Measurements from ENCODE around the gene NKX3-2. TPM values are rescaled to one million over a fixed set of nuclear protein-coding genes. Genes with fewer than 3 reads are reported as not detected.

Gene NKX3-2
- total and polyA plus RNA-seq, 4 experiments from 2014 or later = not detected

GRCh38 chr4:13553081-13553480 is 8.8 kb upstream of the NKX3-2 start:
- H3K4me3 ChIP-seq (ENCODE audit: low read length in 2 of 2) = no peak overlapping the region
- no peak overlapping the region for H3K27ac ChIP-seq (ENCODE audit: low read depth, low read length)
- DNase-seq = no peak
- CTCF ChIA-PET (ENCODE audit: partially characterized antibody) = no interaction called here
- H3K9me3 ChIP-seq (ENCODE audit: control insufficient read depth in 1 of 2, low read length in 2 of 2) = no peaks in the 10 kb centered on the region
- no peak overlapping the region for H3K27ac Mint-ChIP-seq
- H3K27me3 ChIP-seq (ENCODE audit: insufficient read depth, low read length) = peaks cover 21% of the 10 kb centered on the region
- H3K36me3 Mint-ChIP-seq = no peaks in the 10 kb centered on the region
- peaks cover 48 to 49% of the 10 kb centered on the region in 2 donors for H3K27me3 Mint-ChIP-seq
- H3K4me3 Mint-ChIP-seq = no peak overlapping the region
- intact Hi-C loops (cut with micrococcal nuclease) = no loop called here
- POLR2A ChIA-PET (ENCODE audit: partially characterized antibody) = no interaction called here
- peaks cover 10% of the 10 kb centered on the region for H3K4me1 ChIP-seq (ENCODE audit: insufficient read depth, low read length)
- H3K36me3 ChIP-seq (ENCODE audit: insufficient read depth, low read length) = no peaks in the 10 kb centered on the region
- peaks cover 0 to 4% (median 0%) of the 10 kb centered on the region in 8 donors for H3K9me3 Mint-ChIP-seq
- H3K4me1 Mint-ChIP-seq = peaks cover 8 to 11% (median 9%) of the 10 kb centered on the region in 4 donors

- Mint-ChIP-seq H3K27me3 (peaks cover 56 to 58% of the 10 kb centered on the region in 2 donors), H3K27ac (peak overlapping the region in 2 of 7 donors; percentile 59 to 77), H3K4me1 (peaks cover 20 to 31% (median 26%) of the 10 kb centered on the region in 4 donors), H3K36me3 (peaks cover 0 to 4% of the 10 kb centered on the region in 2 donors), H3K4me3 (peak overlapping the region in 7 of 8 donors; percentile 32 to 78 (median 56)), H3K9me3 (peaks cover 2 to 15% (median 10%) of the 10 kb centered on the region in 8 donors)
- no peaks in the 10 kb centered on the region for H3K9me3 ChIP-seq (ENCODE audit: control insufficient read depth in 1 of 2, low read length in 2 of 2)
- intact Hi-C loops (cut with micrococcal nuclease) = loop anchor here (2.0 kb wide), 1 partner anchor 704 kb away; no protein-coding TSS in a partner anchor
- no peak overlapping the region for H3K27ac ChIP-seq (ENCODE audit: low read depth, low read length)
- ChIA-PET POLR2A (ENCODE audit: partially characterized antibody) (no interaction called here), CTCF (ENCODE audit: partially characterized antibody) (interaction anchor here (1.0 to 2.1 kb wide), 4 partner anchors 697 to 820 kb away, joined by 3 to 13 read pairs (median 4); no protein-coding TSS in a partner anchor)
- H3K36me3 ChIP-seq (ENCODE audit: insufficient read depth, low read length) = no peaks in the 10 kb centered on the region
- peaks cover 43% of the 10 kb centered on the region for H3K27me3 ChIP-seq (ENCODE audit: insufficient read depth, low read length)
- DNase-seq = peak; percentile 66 to 71 (median 69)
- peaks cover 39% of the 10 kb centered on the region for H3K4me1 ChIP-seq (ENCODE audit: insufficient read depth, low read length)
- no peak overlapping the region for H3K4me3 ChIP-seq (ENCODE audit: low read length in 2 of 2)
These were observed 4.8 kb upstream of the NKX3-2 start for GRCh38 chr4:13548984-13549546.

GRCh38 chr4:13548059-13548983 is 4.0 kb upstream of the NKX3-2 start:
- H3K36me3 ChIP-seq (ENCODE audit: insufficient read depth, low read length) = no peaks in the 10 kb centered on the region
- peaks cover 47% of the 10 kb centered on the region for H3K4me1 ChIP-seq (ENCODE audit: insufficient read depth, low read length)
- CTCF ChIA-PET (ENCODE audit: partially characterized antibody) = interaction anchor here (0.7 to 2.1 kb wide), 7 partner anchors 8 to 819 kb away, joined by 3 to 13 read pairs (median 4); no protein-coding TSS in a partner anchor

GRCh38 chr4:13547485-13548041 is 3.3 kb upstream of the NKX3-2 start:
- no peaks in the 10 kb centered on the region for H3K9me3 ChIP-seq (ENCODE audit: control insufficient read depth in 1 of 2, low read length in 2 of 2)

More at GRCh38 chr4:13548059-13548983, 4.0 kb upstream of the NKX3-2 start:
- Mint-ChIP-seq H3K9me3 (peaks cover 2 to 15% (median 10%) of the 10 kb centered on the region in 8 donors), H3K4me1 (peaks cover 22 to 35% (median 28%) of the 10 kb centered on the region in 4 donors), H3K27ac (peak overlapping the region in 2 of 7 donors; percentile 59 to 77), H3K36me3 (peaks cover 0 to 4% of the 10 kb centered on the region in 2 donors), H3K27me3 (peaks cover 56 to 59% of the 10 kb centered on the region in 2 donors), H3K4me3 (peak overlapping the region; percentile 32 to 78 (median 58))
- no peak for DNase-seq
- POLR2A ChIA-PET (ENCODE audit: partially characterized antibody) = no interaction called here
- intact Hi-C loops (cut with micrococcal nuclease) = loop anchor here (2.0 kb wide), 1 partner anchor 704 kb away; no protein-coding TSS in a partner anchor
- Histone ChIP-seq H3K4me3 (ENCODE audit: low read length in 2 of 2) (no peak overlapping the region), H3K27ac (ENCODE audit: low read depth, low read length) (no peak overlapping the region), H3K27me3 (ENCODE audit: insufficient read depth, low read length) (peaks cover 48% of the 10 kb centered on the region), H3K9me3 (ENCODE audit: control insufficient read depth in 1 of 2, low read length in 2 of 2) (no peaks in the 10 kb centered on the region)

DNA sequence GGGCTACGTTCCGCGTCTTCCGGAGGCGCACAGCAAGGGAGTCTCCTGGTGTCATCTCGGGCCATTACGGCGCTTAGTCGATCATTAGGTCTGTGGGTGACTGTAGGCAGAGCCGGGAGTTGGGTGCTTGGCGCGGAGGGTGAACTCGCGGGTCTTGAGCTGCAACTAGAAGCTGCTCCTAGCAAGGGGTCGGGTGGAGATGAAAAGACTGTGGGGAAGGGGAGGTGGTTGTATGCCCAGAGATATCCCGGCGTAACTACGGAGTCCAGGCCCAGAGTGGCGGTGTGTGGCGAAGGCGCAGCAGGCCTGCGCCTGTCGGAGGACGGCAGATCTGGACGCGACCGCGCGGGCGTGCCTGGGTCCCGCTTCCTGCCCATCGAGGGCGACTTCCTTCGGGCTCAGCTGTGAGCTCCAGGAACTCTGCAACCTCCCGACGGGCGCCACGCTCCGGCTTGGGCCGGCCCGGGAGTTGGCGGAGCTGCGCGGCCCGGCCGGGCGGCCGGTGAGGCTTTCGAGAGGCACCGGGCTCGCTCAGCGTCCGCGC is 2.7 kb upstream of the NKX3-2 start:
- no peaks in the 10 kb centered on the region for H3K36me3 ChIP-seq (ENCODE audit: insufficient read depth, low read length)
- H3K9me3 ChIP-seq (ENCODE audit: control insufficient read depth in 1 of 2, low read length in 2 of 2) = no peaks in the 10 kb centered on the region
- Mint-ChIP-seq H3K36me3 (peaks cover 0 to 4% of the 10 kb centered on the region in 2 donors), H3K27ac (peak overlapping the region in 4 of 7 donors; percentile 36 to 77 (median 52)), H3K4me1 (peaks cover 23 to 44% (median 33%) of the 10 kb centered on the region in 4 donors), H3K4me3 (peak overlapping the region; percentile 48 to 85 (median 82)), H3K9me3 (peaks cover 0 to 15% (median 10%) of the 10 kb centered on the region in 8 donors), H3K27me3 (peaks cover 55 to 57% of the 10 kb centered on the region in 2 donors)
- no peak for DNase-seq
- H3K27me3 ChIP-seq (ENCODE audit: insufficient read depth, low read length) = peaks cover 51% of the 10 kb centered on the region
- ChIA-PET CTCF (ENCODE audit: partially characterized antibody) (interaction anchor here (2.1 kb wide), 1 partner anchor 818 kb away, joined by 13 read pairs; no protein-coding TSS in a partner anchor), POLR2A (ENCODE audit: partially characterized antibody) (interaction anchor here (1.0 kb wide), 1 partner anchor 10 kb away, joined by 3 read pairs; no protein-coding TSS in a partner anchor)
- H3K4me3 ChIP-seq (ENCODE audit: low read length in 2 of 2) = peak overlapping the region in 1 of 2 donors; percentile 41
- no peak overlapping the region for H3K27ac ChIP-seq (ENCODE audit: low read depth, low read length)
- intact Hi-C loops (cut with micrococcal nuclease) = loop anchor here (2.0 kb wide), 1 partner anchor 62 kb away; the partner anchor contains the start of gene RAB28
- H3K4me1 ChIP-seq (ENCODE audit: insufficient read depth, low read length) = peaks cover 57% of the 10 kb centered on the region

More at GRCh38 chr4:13547485-13548041, 3.3 kb upstream of the NKX3-2 start:
- H3K27ac ChIP-seq (ENCODE audit: low read depth, low read length) = no peak overlapping the region
- H3K4me1 ChIP-seq (ENCODE audit: insufficient read depth, low read length) = peaks cover 53% of the 10 kb centered on the region
- no peak for DNase-seq
- no peaks in the 10 kb centered on the region for H3K36me3 ChIP-seq (ENCODE audit: insufficient read depth, low read length)
- intact Hi-C loops (cut with micrococcal nuclease) = loop anchor here (2.0 kb wide), 2 partner anchors 63 to 703 kb away; partner anchors contain the start of gene RAB28
- H3K27me3 Mint-ChIP-seq = peaks cover 57 to 60% of the 10 kb centered on the region in 2 donors
- H3K9me3 Mint-ChIP-seq = peaks cover 2 to 15% (median 10%) of the 10 kb centered on the region in 8 donors
- peak overlapping the region; percentile 46 to 70 (median 50) for H3K4me3 Mint-ChIP-seq
- POLR2A ChIA-PET (ENCODE audit: partially characterized antibody) = interaction anchor here (1.0 kb wide), 1 partner anchor 10 kb away, joined by 3 read pairs; no protein-coding TSS in a partner anchor
- CTCF ChIA-PET (ENCODE audit: partially characterized antibody) = interaction anchor here (2.1 kb wide), 1 partner anchor 819 kb away, joined by 13 read pairs; no protein-coding TSS in a partner anchor
- peaks cover 0 to 4% of the 10 kb centered on the region in 2 donors for H3K36me3 Mint-ChIP-seq
- H3K27ac Mint-ChIP-seq = no peak overlapping the region
- peaks cover 23 to 42% (median 32%) of the 10 kb centered on the region in 4 donors for H3K4me1 Mint-ChIP-seq
- H3K4me3 ChIP-seq (ENCODE audit: low read length in 2 of 2) = peak overlapping the region in 1 of 2 donors; percentile 41
- peaks cover 51% of the 10 kb centered on the region for H3K27me3 ChIP-seq (ENCODE audit: insufficient read depth, low read length)

- POLR2A ChIA-PET (ENCODE audit: partially characterized antibody) = interaction anchor here (1.0 kb wide), 1 partner anchor 9 kb away, joined by 3 read pairs; no protein-coding TSS in a partner anchor
- Mint-ChIP-seq H3K27ac (peak overlapping the region in 2 of 7 donors; percentile 42 to 77), H3K4me1 (peaks cover 24 to 50% (median 37%) of the 10 kb centered on the region in 4 donors), H3K9me3 (peaks cover 0 to 15% (median 10%) of the 10 kb centered on the region in 8 donors), H3K36me3 (peaks cover 0 to 4% of the 10 kb centered on the region in 2 donors), H3K27me3 (peaks cover 53 to 54% of the 10 kb centered on the region in 2 donors), H3K4me3 (peak overlapping the region; percentile 40 to 85 (median 82))
- H3K27me3 ChIP-seq (ENCODE audit: insufficient read depth, low read length) = peaks cover 54% of the 10 kb centered on the region
- H3K9me3 ChIP-seq (ENCODE audit: control insufficient read depth in 1 of 2, low read length in 2 of 2) = no peaks in the 10 kb centered on the region
- CTCF ChIA-PET (ENCODE audit: partially characterized antibody) = no interaction called here
- peaks cover 64% of the 10 kb centered on the region for H3K4me1 ChIP-seq (ENCODE audit: insufficient read depth, low read length)
- no peak for DNase-seq
- intact Hi-C loops (cut with micrococcal nuclease) = loop anchor here (2.0 kb wide), 1 partner anchor 62 kb away; the partner anchor contains the start of gene RAB28
- H3K4me3 ChIP-seq (ENCODE audit: low read length in 2 of 2) = peak overlapping the region in 1 of 2 donors; percentile 41
- H3K27ac ChIP-seq (ENCODE audit: low read depth, low read length) = no peak overlapping the region
- no peaks in the 10 kb centered on the region for H3K36me3 ChIP-seq (ENCODE audit: insufficient read depth, low read length)
These were observed 2.0 kb upstream of the NKX3-2 start for GRCh38 chr4:13546142-13546940.
